Stimulated activated CD8-positive, alpha-beta memory T cell treated with anti-CD3 and anti-CD28 coated beads, Interleukin-7, amount 100 ng/mL, for 24 hours (primary cell): ENCODE measurements around the gene RFC4.
"Not testable (repeated sequence)": the region's sequence is repeated elsewhere in the genome, so short reads cannot be mapped to it uniquely, and the experiment has no call there.

ENCODE experiments used
- DNase-seq: peaks from one replicate; pipeline ENCODE4 v3.0.0-alpha.2; 2020; ENCODE audit warnings: low read depth

RFC4 gene

DNA sequence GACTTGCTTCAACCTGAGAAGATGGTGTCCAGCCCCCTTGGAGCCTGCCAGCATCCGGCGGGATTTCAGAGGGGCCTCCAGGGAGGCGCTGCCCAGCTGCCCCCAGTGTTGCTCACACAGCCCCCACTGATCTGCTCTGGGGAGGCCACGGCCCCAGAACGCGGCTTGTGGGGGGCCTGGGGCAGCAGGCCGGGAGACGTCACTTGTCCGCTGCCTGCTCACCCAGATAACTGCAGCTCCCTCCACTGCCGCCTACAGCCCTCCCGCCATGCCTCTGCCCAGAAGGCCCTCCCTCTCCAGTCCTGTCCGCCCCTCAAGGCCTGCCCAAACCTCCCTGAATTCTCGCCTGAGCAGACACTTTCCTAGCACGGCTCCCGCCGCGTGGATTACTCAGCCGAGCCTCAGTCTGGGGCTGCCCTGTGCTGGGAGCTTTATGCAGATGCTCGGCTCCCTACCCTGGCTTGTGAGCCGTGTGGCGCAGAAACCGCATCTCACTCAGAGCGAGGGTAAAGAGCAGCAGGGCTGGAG is 19.1 kb upstream of the RFC4 start:
- no peak for DNase-seq

DNA sequence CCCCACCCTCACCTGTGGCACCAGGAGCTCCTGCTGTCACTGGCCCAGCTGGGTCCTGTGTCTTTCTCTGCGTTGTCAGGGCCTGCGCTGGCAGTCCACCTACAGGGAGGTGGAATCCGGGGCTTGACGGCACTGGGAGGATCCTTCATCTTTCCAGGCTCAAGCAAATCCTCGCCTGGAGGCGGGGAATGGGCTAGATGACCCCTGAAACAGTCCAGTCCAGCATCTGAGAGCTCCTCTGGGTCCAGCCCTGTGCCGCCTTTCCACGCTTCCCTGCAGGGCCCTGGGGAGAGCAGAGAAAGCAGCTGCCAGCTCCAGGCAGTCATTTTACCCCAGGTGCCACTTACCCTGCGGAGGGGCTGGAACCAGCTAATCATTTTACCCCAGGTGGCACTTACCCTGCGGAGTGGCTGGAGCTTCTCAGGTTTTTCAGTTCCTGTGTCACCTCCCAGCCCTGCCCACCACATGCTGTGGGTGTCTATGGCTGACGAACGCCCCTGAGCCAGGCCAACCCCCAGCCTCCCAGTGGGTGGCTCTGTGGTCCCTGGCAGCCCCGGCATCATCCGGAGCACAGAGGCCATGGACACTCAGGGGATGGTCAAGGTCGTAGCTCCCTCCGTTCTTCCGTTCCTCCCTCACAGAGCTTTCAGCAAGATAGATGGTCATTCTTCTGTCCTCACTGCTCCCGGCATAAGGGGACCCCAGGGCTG is 18.3 kb upstream of the RFC4 start:
- no peak for DNase-seq

DNA sequence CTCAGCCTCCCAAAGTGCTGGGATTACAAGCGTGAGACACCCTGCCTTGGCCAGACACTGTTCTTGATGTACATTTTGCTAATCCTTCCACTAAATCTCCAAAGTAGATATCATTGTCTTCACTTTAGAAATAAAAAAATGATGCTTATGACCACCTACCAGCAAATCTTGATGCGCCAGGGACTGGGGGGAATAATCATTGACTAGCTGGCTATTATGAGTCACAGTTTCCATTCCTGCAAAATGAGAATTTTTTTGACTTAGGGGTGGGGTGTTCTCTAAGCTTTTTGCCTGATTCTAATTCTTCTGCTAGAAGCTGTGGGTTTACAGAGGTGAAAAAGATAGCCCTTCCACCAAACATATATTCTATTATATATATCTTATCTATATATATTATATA is 17.1 kb upstream of the RFC4 start:
- DNase-seq, result no peak

DNA sequence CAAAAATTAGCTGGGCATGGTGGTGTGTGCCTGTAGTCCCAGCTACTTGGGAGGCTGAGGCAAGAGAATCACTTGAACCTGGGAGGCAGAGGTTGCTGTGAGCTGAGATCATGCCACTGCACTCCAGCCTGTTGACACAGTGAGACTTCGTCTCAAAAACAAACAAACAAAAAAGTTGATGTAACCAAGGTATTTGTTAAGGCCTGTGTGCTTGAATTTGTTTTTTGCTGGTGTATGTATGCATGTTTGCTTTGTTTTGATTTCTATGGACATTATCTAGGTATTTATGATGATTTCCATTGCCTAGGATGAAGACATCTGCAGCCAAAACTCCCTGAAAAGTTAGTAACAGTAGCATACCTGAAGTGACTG is 16.1 kb upstream of the RFC4 start:
- DNase-seq, result not testable (repeated sequence)

DNA sequence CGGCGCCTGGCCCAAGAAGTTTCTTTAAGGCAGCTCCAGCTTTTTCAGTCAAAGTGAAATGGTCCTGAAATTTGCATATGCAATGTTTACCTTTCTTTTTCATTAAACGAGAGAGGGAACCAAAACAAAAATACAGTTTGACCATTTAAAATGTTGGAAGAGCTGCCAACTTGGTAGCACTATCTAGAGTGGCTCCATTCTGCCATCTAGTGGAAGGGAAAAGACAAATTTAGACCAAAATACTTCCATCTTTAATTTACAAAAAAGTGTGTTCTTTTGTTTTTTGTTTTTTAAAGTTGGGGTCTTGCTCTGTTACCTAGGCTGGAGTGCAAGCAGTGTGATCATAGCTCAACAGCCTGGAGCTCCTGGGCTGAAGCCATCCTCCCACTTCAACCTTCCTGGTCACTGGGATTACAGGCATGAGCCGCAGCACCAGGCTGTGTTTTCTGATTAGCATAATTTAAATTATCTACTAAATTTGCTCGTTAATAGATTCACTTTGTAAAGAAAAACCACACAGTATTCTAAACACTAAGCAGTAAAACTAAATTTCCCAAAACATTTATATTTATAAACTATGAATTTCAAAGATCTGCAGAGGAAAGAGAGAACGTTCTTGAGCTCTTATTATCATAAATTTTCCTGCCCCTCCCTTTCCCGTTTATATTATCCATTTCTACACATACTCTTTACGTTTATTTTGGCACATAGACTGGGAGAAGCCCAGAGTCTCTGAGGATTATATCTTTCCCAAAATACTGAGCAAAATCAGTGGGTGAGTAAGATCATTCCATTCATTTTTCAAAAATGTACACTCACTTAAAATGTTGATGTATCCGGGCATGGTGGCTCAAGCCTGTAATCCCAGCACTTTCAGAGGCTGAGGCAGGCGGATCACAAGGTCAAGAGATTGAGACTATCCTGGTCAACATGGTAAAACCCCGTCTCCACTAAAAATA is 15.4 kb upstream of the RFC4 start:
- no peak for DNase-seq

DNA sequence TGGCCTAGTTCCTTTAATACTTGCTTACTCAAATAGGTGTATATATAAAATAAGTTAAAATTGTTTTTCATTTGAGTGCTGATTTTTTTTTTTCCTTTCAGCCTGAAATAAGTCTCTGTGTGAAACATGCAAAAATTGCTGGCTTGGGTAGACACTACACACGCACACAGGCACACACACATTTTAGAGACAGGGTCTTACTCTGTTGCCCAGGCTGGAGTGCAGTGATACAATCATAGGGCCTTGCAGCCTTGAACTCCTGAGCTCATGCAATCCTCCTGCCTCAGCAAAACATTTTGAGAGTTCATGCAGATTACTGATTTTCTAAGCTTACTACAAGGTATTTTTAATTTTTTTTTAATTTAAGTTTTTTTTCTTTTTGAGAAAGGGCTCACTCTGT is 12.7 kb upstream of the RFC4 start:
- DNase-seq, result no peak

DNA sequence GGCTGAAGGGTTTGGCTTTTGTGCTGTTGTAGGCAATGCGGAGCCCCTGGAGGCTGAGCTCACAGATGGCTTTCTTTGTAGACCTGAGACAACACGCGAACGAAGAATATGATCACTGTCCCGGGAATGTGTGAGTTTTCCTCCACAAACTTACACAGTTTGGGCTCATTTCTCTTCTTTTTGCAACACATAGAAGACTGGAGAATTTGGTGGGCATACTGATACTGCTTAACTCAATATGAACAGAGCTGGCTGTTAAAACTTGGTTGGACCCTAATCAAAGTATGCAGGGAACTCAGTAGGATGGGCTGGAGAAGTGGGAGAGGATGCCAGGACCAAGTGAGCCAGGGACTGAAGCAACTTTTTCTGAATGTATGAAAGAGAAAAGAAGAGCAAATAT is 12.2 kb upstream of the RFC4 start:
- no peak for DNase-seq

DNA sequence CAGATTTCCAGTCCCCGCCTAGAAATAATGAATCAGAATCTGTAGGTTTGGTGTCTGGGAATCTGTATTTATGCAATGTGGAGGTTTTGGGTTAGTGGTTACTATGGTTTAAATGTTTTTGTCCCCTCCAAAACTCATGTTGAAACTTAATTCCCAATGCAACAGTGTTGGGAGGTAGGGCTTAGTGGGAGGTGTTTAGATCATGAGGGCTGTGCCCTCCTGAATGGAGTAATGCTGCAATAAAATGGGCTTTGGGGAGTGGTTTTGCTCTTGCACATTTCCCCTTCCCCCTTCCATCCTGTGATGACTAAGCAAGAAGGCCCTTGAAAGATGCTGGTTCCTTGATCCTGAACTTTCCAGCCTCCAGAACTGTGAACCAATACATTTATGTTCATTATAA is 9.2 kb upstream of the RFC4 start:
- no peak for DNase-seq

DNA sequence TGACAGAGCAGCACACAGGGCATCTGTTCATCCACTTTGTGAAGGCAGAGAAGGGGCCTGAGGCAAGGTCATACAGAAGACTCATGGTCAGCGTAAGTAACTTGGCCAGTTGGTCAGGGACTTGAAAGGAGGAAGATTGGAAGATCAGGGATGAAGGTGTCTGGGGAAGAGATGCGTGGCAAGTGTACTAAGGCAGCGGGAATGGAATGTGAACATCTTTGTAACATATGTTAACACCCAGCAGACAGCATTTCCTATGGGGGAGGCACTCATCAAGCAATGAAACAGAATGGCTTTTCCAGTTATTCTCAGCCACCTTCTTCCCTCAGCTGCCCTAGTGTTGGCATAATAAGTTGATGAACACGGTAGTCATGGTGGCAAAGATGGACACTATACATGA is 7.8 kb upstream of the RFC4 start:
- DNase-seq, result no peak

DNA sequence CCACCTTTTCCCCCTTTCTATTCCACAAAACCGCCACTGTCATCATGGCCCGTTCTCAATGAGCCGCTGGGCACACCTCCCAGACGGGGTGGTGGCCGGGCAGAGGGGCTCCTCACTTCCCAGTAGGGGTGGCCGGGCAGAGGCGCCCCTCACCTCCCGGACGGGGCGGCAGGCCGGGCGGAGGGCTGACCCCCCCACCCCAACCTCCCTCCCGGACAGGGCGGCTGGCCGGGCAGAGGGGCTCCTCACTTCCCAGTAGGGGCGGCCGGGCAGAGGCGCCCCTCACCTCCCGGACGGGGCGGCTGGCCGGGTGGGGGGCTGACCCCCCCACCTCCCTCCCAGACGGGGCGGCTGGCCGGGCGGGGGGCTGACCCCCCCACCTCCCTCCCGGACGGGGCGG is 5.0 kb upstream of the RFC4 start:
- DNase-seq, result not testable (repeated sequence)

DNA sequence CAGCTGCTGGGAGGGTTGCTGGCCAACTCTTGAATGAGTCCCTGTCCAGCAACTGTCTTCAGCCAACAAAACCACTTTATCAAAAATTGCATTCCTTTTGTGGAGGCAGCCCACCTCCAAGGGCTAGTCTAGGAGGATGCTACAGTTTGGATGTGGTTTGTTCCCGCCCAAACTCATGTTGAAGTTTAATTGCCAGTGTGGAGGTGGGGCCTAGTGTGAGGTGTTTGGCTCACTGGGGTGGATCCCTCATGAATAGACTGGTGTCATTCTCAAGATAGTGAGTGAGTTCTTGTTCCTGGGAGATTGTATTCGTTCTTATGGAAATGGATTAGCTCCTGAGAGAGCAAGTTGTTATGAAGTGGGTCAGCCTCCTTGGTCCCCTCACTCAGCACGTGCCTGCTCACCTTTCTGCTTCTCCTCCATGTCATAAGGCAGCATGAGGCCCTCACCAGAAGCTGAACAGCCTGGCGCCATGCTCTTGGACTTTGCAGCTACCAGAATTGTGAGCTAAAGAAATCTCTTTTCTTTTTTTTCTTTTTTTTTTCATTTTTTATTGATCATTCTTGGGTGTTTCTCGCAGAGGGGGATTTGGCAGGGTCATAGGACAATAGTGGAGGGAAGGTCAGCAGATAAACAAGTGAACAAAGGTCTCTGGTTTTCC is 4.2 kb upstream of the RFC4 start:
- no peak for DNase-seq

DNA sequence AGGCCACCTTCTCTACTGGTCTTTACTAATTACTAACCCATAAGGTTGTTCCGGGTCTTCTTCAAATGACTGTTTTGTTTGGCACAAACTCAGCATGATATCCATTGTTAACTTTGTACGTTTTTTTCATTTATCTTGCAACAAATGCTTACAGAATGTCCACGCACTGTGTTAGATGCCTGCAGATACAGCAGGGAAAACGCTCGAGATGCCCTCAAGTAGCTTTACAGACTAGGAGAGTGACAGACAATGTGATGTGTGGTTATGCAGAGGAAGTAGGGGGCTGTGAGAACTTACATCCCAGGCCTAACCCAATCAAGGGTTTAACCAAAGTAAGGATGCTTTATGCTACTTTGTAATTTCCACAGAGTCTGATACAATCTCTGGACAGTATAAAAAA is 949 bp upstream of the RFC4 start:
- DNase-seq, result no peak

DNA sequence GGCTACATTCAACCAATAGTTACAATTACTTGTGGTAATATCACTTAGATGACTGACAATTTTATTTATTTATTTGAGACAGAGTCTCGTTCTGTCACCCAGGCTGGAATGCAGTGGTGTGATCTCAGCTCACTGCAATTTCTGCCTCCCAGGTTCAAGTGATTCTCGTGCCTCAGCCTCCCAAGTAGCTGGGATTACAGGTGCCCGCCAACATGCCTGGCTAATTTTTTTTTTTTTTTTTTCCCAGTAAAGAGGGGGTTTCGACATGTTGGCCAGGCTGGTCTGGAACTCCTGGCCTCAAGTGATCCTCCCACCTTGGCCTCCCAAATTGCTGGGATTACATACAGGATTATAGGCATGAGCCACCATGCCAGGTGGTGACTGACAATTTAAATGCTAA is 2.8 kb downstream of the RFC4 start:
- not testable (repeated sequence) for DNase-seq

DNA sequence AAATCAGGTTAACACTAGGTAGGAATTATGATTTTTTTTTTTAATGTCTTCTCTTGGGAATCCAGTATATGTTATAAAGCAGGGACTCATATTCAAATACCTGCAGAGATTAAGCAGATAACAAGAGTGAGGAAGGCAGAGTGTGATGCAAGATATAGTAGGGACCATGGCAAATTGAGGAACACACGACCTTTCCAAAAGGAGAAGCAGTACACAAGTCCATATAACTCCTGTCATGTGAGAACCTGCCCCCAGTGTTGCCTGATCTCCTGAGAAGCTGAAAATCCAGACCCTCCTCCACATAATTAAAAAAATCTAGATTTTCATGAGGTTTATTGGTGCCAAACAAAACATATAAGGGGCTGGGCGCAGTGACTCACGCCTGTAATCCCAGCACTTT is 3.6 kb downstream of the RFC4 start:
- no peak for DNase-seq

DNA sequence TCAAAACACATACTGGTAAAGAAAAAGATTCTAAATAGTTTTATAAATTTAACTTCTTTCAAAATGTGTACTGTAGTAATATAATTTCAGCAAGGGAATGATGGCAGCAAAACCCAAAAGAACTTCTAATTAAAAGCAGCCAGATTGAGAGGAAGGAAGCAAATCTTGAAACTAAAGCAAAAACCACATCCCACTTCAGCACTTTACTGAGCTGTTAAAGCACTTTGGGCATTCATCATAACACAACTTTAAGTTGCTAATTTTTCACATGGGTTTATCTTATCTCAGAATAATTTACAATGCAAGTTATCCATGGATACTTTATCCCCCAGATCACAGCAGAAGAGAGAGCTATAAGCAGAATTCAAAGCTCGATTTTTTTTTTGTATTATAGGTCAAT is 6.0 kb downstream of the RFC4 start:
- DNase-seq, result no peak

DNA sequence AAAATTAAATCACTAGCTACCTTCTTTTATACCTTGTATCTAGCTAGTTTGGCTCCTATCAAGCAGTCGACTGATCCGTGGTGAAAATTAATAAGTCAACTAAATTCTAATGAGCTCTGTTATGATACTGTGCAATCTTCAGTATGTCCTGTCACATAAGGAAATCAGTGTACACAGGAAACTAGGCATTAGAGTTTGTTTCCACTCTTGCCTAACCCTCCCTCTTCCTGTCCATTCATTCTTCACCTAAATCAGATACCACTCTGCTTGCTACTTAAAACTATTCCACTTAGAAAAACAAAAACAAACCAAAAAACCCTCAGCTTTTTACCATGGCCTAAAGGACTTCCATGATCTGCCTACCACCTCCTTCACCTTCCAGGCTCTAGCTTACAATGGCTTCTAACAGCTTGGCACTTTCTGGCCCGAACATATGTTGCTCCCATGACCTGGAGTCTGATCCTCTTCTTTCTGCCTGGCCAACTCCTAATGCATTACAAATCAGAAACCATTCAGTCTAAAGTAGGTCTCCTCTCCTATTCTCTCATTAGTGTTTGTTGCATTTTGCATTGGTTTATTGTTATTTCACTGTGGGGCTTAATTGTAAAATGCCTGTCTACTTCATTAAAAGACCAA is 7.9 kb downstream of the RFC4 start:
- DNase-seq, result no peak

DNA sequence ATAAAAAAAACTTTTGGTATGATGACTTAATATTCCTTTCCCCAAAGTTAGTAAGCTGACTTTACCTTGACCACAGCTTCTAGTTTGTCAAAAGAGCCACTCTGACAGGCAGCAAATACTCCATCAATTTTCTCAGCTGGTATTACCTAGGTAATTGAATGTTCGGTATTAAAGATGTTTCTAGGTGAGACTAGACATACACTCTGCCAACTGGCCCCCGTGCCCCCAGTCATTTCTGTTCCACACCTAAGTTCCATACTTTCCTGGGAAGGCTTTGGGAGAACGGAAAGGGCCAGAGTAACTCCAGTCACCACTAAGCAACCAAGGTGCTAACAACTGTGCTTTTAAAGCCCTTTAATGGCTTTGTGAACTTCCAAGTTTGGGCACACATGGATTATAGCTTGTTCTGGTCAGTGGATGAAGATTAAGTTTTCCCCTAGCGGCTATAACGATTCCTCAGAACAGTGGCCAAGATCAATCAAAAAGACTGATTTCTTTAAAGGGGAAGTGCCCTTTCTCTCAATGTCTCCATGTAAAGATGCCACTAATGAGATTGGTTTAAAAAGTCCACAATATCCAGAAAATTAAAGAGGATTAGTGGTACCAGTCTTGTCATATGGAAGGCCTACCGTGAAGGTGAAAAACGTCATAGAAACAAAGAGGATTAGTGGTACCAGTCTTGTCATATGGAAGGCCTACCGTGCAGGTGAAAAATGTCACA is 15.9 kb downstream of the RFC4 start:
- DNase-seq, result no peak

DNA sequence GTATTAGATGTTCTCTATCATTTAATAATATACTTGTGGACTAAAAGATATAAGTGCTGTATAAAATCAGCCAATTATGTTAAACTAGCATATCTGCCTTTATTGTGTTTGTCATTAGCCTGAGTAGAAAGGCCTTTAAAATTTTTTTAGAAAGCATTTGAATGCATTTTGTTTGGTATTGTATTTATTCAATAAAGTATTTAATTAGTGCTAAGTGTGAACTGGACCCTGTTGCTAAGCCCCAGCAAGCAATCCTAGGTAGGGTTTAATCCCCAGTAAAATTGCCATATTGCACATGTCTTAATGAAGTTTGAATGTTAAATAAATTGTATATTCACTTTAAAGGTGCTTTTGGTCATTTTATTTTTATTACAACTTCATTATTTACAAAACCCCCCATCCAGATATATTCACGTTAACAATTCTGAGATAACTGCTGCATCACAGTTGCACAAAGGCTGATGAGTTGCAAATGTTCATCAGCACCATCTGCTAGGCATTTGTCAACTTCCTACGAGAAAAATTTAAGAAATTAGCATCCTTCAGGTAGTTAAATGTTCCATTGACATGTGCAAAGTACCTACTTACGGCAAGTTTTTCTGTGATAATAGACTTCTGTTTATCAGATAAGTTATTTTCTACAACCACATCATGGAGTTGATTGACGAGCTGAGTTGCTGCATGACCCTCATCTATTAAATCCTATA is 16.6 kb downstream of the RFC4 start:
- DNase-seq, result no peak

DNA sequence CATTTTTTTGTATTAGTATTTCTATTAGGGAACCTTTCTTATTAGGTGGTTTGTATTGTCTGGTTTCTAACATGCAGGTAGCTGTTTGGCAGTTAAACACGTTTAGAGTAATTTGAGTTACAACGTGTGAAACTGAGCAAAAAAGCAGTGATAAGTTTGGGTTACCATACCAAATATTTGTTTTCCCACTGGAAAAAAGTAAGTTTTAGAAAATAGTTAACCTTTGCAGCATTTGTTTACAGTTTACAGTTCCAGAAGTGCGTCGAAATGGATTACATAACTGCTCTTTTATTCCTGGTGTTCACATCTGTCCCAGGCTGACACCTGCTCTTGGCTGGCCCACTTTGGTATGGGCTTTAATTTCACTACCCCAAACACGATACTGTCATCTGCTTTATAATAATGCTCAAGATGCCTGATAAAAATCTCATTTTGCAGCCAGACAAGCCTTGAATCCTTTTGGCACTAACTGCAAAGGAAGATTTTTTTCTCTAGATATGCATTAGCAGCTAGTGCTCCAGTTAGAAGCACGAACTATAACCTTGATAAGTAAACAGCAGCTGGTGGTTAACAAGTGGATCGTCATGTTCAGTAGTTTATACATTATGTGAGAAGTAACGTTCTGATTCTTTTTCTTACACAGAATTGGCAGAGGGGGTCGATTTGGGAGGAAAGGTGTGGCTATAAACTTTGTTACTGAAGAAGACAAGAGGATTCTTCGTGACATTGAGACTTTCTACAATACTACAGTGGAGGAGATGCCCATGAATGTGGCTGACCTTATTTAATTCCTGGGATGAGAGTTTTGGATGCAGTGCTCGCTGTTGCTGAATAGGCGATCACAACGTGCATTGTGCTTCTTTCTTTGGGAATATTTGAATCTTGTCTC is 17.6 kb downstream of the RFC4 start:
- DNase-seq, result no peak
